GM19324 (cell line): Measurements from ENCODE around the gene STX4.
A peak's percentile ranks its signal among the peaks of the same experiment; 100 is the strongest.

Experiments
- ATAC-seq: cut with Tn5 transposase; IDR thresholded peaks from one replicate; pipeline ENCODE4 v1.9.1; 2021; ENCODE audit warnings: mild to moderate bottlenecking, moderate library complexity; ENCODE audit not compliant: unreplicated experiment, low FRiP score

STX4 gene, protein sequence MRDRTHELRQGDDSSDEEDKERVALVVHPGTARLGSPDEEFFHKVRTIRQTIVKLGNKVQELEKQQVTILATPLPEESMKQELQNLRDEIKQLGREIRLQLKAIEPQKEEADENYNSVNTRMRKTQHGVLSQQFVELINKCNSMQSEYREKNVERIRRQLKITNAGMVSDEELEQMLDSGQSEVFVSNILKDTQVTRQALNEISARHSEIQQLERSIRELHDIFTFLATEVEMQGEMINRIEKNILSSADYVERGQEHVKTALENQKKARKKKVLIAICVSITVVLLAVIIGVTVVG

DNA sequence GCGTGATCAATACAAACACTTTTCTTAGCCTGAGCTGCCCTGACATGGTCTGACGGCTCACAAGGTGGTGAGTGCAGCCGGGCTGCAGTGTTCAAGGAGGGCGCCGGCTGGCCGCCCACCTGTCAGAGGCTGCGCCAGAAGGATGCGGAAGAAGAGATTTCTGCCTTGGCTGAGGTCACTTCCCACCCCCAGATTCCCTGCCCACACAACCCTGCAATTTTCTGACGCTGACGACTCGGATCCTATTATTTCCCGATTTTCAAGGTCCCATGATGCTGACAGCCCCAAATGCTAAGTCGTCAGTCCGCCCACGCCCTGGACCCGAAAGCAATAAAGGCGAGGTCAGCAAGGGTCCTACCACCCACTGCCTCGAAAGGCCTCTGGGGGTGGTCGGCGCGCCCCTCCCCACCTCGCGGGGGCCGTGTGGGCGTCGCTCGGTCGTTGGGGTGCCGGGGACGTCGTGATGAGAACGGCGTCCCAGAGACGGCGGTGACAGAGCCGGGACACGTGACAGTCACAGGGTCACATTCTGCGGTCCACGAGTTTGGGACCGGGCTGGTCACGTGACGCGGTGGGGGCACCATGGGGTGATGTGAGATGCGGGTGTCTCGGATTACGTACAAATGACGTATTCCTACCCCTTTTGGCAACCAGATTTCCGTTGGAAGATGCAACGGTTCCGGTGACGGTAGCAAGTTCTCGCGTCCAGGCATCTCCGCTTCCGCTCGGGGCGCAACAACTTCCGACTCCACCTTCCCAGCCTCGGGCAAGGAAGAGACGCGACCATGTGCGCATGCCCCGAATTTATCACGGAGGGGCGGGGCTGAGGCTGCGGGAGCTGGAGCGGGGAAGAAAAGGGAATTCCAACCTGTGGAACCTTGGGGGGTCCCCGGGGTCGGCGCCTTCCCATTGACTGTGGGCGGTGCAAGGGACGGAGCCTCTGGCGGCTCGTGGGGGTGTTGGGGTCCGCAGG lies at the start of gene STX4:
Gene STX4, plus strand, starts transcription at position 823 of the 973 bp plus-strand sequence. CDS start 248 bp downstream, outside the sequence.
- peak; percentile 90 for ATAC-seq

DNA sequence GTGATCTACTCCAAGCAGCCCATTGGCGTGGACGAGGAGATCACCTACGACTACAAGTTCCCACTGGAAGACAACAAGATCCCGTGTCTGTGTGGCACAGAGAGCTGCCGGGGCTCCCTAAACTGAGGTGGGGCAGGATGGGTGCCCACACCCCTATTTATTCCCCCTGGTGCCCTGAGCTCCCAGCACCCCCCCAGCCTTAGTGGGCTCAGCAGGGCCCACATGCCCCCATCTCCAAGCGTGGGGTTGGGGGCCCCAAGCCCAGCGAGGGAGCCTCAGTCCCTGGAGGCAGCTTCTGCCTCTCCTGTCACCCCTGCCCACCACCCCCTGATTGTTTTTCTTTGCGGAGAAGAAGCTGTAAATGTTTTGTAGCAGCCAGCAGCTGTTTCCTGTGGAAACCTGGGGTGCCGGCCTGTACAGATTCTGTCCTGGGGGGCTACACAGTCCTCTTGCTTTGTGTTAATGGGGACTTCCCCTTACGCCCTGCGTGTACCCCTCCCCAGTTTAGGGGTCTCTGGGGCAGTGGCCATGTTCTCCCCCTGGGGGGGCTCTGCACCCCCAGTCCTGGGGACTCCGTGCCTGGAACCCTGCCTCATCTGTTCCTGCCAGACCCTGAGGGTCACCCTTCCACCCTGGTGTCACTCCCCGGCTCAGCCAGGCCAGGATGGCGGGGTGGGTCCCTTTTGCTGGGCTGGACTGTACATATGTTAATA lies 49.3 kb upstream of the STX4 start:
- ATAC-seq, result no peak

DNA sequence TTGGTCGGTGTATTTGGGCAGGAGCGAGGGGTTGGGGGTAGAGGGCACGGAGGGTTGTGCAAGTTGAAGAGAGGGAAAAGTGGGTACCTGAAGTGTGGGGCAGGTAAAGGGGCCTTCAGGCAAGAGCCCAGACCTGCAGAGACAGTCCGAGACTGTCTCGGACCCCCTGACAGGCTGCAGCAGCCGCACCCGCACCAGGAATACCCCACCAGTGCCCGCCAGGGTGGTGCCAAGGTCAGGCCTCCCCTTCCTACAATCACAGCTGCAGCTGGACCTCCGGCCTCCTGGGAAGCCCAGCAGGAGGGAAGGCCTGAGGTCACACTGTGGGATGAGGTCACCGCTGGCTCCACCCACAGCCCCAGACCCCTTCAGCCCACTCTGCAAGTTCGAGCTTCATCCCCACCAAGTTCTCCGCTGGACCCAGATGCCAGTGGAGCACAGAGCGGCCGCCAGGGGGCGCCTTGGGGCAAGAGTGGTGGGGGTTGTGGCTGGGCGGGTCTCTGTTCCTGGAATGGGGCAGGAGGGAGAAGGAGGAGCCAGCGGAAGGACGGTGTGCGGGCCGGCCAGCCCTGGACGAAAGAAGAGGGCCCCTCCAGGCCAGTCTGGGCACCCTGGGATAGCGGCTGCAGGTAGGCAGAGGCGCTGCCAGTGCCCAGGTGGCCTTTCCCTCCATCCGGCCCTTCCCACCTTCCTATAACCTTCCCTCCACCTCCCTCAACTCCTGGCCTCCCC lies 48.5 kb upstream of the STX4 start, which contains the start of gene HSD3B7:
Gene HSD3B7, plus strand, starts transcription at position 539 of the 732 bp plus-strand sequence. CDS start 452 bp downstream, outside the sequence.
- no peak for ATAC-seq

DNA sequence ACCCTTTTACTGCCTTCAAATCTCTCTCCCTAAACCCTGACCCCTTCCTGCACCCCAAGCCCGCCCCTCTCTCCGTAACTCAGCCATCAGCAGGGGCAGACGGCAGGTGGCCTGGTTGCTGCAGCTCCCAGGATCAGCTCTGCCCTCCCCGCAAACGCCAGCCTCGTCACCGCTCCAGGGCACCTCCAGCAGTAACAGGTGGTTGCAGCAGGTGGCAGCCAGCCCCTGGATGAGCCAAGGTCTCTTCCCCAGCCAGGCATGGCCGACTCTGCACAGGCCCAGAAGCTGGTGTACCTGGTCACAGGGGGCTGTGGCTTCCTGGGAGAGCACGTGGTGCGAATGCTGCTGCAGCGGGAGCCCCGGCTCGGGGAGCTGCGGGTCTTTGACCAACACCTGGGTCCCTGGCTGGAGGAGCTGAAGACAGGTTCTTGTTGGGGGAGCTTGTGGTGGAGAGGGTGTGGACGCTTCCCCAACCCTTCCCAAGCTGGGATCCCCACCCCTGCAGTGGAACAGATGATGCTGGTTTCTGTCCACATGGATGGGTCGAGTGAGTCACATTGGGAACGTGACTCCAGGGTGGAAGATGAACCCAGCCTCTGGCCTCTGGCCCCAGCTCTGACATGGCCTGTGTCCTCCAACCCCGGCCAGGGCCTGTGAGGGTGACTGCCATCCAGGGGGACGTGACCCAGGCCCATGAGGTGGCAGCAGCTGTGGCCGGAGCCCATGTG lies 47.8 kb upstream of the STX4 start:
- no peak for ATAC-seq

DNA sequence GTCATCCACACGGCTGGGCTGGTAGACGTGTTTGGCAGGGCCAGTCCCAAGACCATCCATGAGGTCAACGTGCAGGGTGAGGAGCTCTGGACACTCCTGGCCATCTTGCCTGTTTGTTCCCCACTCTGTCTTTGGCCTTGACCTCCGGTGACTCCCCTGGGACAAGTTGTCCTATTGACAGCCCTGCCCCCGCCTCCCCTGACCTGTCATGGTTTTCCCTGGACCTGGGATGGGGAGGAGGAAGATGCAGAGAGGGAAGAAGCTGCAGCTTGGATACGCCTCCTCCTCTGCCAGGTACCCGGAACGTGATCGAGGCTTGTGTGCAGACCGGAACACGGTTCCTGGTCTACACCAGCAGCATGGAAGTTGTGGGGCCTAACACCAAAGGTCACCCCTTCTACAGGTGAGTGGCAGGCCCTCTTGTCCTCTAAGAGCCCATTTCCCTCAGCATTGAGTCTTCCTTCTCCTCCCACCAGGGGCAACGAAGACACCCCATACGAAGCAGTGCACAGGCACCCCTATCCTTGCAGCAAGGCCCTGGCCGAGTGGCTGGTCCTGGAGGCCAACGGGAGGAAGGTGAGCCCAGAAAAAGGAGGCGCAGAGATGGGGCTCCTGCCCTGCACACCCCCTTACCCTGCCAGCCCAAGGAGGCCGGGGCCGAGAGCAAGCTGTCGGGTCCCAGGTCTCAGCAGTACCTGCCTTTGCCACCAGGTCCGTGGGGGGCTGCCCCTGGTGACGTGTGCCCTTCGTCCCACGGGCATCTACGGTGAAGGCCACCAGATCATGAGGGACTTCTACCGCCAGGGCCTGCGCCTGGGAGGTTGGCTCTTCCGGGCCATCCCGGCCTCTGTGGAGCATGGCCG lies 47.0 kb upstream of the STX4 start:
- no peak for ATAC-seq

DNA sequence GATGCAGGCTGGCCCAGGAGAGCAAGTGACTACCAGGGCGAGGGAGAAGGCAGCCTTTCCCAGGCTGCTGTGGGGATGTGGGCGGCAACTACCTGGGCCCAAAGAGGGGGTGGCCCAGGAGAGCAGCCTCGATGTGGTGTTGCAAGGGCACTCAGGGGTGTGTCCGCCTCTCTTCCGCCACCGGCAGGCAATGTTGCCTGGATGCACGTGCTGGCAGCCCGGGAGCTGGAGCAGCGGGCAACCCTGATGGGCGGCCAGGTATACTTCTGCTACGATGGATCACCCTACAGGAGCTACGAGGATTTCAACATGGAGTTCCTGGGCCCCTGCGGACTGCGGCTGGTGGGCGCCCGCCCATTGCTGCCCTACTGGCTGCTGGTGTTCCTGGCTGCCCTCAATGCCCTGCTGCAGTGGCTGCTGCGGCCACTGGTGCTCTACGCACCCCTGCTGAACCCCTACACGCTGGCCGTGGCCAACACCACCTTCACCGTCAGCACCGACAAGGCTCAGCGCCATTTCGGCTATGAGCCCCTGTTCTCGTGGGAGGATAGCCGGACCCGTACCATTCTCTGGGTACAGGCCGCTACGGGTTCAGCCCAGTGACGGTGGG lies 45.7 kb upstream of the STX4 start:
- ATAC-seq, result no peak

DNA sequence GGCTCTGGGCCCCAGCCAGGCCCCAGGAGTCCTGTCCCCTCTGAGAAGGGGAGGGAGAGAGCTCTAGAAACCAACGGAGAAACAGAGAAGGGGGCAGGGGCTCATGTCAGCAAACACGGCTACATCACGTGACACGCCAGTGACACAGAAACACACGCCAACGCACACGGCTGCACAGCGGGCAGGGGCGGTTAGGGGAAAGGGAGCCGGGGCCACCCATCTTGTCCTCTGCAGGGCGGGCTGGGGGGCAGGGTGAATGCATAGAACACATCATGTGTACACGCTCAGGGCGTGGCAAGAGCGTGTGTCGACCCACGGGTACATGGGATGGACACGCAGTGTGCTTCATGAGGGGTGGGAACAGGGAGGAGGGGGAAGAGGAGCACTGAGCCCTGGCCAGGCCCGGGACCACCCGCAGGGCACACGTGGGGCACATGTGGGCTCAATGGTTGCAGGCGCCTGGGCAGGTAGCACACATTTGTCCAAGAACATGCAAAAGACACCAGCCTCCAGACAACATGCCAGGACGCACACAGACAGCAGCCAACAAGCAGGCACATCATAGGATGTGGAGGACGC lies 43.8 kb upstream of the STX4 start:
- no peak for ATAC-seq

DNA sequence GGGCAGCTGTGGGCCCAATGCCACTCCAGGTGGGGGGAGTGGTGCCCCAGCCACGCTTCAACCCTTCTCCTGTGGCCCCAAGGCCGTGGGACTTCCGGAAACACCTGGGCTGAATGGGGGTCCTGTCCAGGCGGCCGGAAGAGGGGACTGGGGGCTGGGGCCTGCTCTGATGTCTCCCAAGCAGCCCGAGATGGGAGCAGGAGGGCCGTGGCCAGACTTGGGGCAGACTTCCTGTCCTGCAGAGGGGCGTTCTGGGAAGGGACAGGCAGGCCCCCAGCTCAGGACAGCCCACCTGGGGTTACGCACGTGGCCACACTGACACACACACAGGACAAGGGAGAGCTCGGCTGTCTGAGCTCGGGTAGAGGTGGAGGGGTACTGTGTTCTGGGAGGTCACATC lies 43.3 kb upstream of the STX4 start:
- no peak for ATAC-seq

DNA sequence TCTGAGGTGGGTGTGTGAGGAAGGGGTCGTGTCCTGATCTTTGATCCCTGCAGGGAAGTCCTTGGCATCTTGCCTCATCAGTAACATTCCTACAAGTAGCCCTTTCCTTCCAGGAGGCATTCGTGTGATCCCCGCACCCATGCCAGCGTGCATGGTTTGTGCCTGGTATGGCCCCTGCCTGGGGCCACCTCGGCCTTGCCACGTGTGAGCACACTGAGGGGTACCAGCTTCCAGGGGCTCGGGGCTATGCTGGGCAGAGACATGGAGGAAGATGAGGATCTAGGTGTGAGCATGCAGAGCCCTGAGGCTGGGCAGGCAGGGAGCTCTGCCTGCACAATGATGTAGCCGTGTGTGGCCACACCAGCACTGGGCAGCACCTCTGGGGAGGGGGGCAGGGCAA lies 42.3 kb upstream of the STX4 start:
- ATAC-seq, result no peak

DNA sequence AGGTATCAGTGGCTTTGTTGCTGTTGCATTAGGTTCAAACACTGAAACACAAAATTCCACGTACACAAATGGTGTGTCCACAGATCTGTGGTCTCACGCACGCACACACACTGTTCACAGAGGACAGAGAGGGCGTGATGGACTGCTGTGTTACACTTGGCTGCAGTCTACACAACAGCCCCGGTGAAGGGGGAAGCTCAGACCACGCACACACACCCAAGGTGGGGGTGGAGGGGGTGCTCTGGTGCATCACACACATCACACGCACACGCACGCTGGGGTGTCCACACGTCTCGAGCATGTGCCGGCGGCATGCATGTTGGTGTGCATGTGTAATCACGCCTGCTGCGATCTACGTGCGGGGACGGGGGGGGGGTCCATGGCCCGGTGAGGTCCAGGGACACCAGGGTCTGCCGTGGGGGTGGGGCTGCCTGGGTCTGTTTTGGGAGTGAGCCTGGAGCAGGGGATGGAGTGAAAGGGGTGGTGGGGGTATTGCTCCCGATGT lies 41.0 kb upstream of the STX4 start:
- ATAC-seq, result no peak

DNA sequence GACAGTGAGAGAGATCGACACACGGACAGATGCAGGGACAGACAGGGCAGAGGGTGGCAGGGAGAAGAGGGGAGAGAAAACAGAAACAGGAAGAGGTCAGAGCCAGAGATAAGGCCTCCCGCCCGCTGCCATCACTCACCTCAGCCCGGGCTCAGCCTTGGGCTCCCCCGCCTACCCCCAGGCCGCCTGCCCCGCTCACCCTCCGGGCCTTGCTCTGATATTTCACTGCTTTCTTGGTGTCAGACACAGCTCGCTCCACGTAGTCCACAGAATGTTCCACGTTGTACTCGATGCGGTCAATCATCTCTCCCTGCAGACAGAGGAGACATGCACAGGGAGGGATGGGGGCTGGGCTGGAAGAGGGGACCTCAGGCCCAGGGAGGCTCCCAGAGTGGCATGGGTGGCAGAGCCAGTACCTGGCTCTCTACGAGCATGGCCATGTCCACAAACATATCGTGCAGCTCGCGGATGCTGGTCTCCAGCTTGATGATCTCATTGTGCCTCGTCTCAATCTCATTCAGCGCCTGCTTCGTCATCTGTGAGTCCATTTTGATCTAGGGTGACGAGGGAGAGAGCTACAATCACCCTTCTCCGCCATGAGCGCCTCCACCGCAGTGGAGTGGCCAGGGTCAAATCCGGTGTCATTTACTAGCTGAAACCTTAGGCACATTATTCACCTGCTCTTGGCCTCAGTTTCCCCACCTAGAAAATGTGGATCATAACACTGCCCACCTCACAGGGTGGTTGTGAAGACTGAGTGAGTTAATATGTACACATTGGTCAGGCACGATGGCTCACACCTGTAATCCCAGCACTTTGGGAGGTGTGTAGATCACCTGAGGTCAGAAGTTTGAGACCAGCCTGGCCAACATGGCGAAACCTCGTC lies 40.2 kb upstream of the STX4 start:
- ATAC-seq, result no peak

DNA sequence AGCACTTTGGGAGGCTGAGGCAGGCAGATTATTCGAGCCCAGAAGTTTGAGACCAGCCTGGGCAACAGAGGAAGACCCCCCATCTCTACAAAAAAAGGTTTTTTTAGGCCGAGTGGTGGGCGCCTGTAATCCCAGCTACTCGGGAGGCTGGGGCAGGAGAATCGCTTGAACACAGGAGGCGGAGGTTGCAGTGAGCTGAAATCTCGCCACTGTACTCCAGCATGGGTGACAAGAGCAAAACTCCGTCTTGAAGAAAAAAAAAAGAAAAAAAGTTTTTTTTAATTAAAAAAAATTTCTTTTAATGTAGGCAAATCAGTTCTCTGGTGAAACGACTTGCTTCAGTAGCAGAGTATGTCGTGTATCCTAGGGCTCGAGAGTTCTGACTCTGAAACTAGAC lies 37.4 kb upstream of the STX4 start:
- no peak for ATAC-seq

DNA sequence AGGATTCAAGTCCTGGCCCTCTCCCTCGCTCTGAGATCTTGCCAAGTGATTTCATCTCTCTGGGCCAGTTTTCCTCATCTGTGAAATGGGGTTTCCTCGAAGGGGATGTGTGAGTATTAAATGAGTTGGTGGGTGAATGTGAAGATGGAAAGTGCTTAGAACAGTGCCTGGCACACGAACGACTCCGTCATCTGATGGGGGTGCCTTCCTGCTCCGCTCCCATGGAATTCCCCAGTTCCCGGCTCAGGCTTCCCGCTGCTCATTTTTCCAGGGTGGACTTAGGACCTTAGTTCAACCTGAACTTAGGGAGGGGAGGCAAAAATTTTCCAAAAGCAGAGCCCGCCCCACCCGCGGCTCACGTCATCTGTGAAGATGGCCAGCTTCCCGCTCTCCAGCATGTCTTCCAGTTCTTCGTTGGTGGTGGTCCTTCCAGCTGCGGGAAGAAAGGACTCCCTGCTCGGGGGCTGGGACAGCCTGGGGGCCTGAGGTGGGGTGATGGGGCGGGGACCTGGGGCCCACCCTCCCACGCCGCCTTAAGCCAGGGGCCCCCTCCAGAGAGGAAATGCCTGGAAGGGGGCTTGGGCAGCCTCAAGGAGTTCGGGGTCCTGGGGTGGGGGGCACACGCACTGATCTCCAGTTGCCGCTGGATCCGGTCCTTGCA lies 36.9 kb upstream of the STX4 start:
- ATAC-seq, result peak; percentile 8

DNA sequence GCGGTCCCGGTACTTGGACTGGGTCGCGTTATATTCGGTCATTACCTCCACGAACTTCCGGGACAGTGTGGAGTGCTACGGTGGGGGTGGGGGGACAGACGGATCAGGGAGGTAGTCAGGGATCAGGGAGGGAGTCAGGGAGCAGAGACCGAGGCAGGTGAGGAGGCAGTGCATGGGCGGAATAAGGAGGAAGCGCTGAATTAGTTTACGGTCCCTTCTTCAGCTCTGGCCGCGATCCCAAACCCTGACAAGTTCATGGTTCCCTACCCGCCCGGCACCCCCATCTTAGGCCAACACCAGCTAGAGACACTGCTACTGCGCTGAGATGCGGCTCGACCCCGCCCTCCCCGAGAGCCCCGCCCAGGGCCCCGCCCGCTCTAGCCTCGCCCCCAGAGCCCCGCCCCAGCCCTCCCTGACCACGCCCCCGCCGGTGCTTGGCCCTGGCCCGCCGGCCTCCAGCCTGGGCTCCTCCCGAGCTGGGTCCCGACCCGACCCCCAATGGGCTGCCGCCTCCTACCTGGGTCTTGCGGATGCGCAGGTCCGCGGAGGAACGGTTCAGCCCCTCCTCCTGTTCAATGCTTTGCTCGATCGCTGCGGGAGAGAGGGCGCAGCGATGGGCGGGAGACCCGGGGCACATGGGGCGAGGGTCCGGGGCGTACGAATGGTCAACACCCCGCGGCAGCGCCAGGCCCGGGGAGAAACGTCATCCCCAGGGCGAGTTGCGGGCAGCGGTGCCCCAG lies 36.2 kb upstream of the STX4 start:
- peak; percentile 73 for ATAC-seq
